Pancreas (tissue), 10 donors: Measurements from ENCODE around the gene UBASH3A. TPM values are rescaled to one million over a fixed set of nuclear protein-coding genes. Genes with fewer than 3 reads are reported as not detected.

Source experiments
- ATAC-seq, 4 donors: fragments of 200-7000 bp; cut with Tn5 transposase; one replicate each; pipeline versions ENCODE4 v1.8.0 to v1.9.1; 2020; ENCODE audit warnings: mild to moderate bottlenecking in 4 of 4, moderate library complexity in 4 of 4
- DNase-seq, 6 donors: peaks; one replicate each; pipeline ENCODE4 v3.0.0-alpha.2; 2020
- FAIRE-seq: peaks from 2 replicates; lab custom pipeline; 2012; peaks lifted over from hg19 to GRCh38; lab: Jason Lieb, UNC
- H3K27ac ChIP-seq, 4 donors: fragments of 200-600 bp; sonication (generic); 1 replicate in 3 of 4; 2 replicates in 1 of 4; pipeline versions ENCODE4 v1.5.0 to v1.8.0; 2020
- H3K27me3 ChIP-seq, 4 donors: fragments of 200-600 bp; one replicate each; pipeline ENCODE4 v1.8.0; 2021
- H3K36me3 ChIP-seq, 3 donors: fragments of 200-600 bp; sonication (generic) in 1 of 3; one replicate each; pipeline versions ENCODE4 v1.5.0 to v1.8.0; 2020 to 2021
- H3K4me1 ChIP-seq, 3 donors: fragments of 200-600 bp; one replicate each; pipeline ENCODE4 v1.8.0; 2021
- H3K4me3 ChIP-seq, 4 donors: fragments of 200-600 bp; sonication (generic) in 2 of 4; one replicate each; pipeline versions ENCODE4 v1.5.0 to v1.8.0; 2020 to 2021
- H3K9me3 ChIP-seq, 4 donors: fragments of 200-600 bp; one replicate each; pipeline ENCODE4 v1.8.0; 2021
- CTCF ChIP-seq, 4 donors: fragments of 200-600 bp; sonication (generic) in 3 of 4; IDR thresholded peaks; one replicate each; pipeline versions ENCODE4 v1.5.0 to v1.8.0; 2021; ENCODE audit warnings: antibody characterized with exemption in 4 of 4
- WGBS, 2 donors: extraction: QIAGEN DNeasy Blood & Tissue Kit; methylation state at CpG; one replicate each; pipeline ENCODE4 v1.1.7; 2013; 5-methylcytosine and 5-hydroxymethylcytosine counted together
- intact Hi-C, 3 donors: fragments of 100-400 bp; cut with DNase I; formaldehyde crosslinking; loops; one replicate each; pipeline versions ENCODE4 v1.11.1 to v1.14.2; 2022
- polyA plus RNA-seq, 2 donors: library from polyadenylated mRNA; stranded (reverse); fragments of 200-250 nt; gene quantifications; one replicate each; pipeline ENCODE4 v1.2.3, GENCODE V29; 2013
- total RNA-seq, 6 donors: library from RNA; stranded (reverse); fragmentation: NEBNext Ultra II Directional in 4 of 6; extraction: Animal tissue kit (Norgen Biotek cat#: 25700) in 4 of 6; gene quantifications; one replicate each; pipeline versions ENCODE4 v1.2.1 to v1.2.4, GENCODE V29; 2021 to 2023
- donor health status: healthy with polysubstance abuse.
- donor health status: DM: no; HTN: no; CAD: no; lungs with moderate emphysema.
- donor health status: DM: no; HTN: no; CAD: no.
- donor health status: control.
- donor health status: control.
- donor health status: Bipolar disorder and iron deficiency.
- donor health status: DM: yes; HTN: yes; CAD: no.
- donor health status: DM: no; HTN: no; CAD: no.
- donor health status: DM: no; HTN: no; CAD: no.
- donor health status: DM: yes; HTN: yes; CAD: no.

Gene UBASH3A
- total and polyA plus RNA-seq, 8 donors = 0.15 to 0.40 (median 0.32) TPM; not detected in 1

DNA sequence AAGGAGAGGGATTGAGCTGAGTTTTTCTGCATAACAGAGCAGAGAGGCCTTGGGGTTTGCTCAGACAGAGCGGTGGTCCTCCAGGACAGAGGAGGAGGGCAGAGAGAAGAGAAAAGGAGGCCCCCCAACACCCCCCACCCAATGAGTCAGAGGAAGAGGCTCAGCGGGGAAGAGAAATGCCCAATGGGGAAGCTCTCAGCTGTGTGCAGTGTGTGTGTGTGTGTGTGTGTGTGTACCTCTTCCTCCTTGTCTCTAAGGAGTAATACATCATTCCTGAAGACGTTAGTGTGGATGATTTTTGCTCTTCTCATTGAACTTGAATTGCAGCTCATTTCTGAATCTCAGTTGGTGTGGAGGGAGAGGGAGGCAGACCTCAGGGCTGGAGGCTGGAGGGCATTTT lies 16.5 kb upstream of the UBASH3A start:
- intact Hi-C loops = loop anchor here in 1 of 3 donors (10.0 kb wide), 1 partner anchor 62 kb away; no protein-coding TSS in a partner anchor
- Histone ChIP-seq H3K36me3 (no peaks in the 10 kb centered on the region), H3K27ac (no peak overlapping the region), H3K27me3 (no peaks in the 10 kb centered on the region), H3K4me3 (no peak overlapping the region), H3K4me1 (no peaks in the 10 kb centered on the region), H3K9me3 (no peaks in the 10 kb centered on the region)
- ATAC-seq (no peak), DNase-seq (peak in 1 of 6 donors; percentile 21), FAIRE-seq (no peak)
- 79 to 85% methylated on average over 3 of the region's 3 CpGs for WGBS, 2 donors
- TF ChIP-seq CTCF (IDR thresholded peaks at IDR 0.05) = no peak

GRCh38 chr21:42387843-42388340 lies 15.8 kb upstream of the UBASH3A start:
- 91 to 98% methylated on average over 6 of the region's 6 CpGs for WGBS, 2 donors
- H3K4me1 ChIP-seq = no peaks in the 10 kb centered on the region
- peak overlapping the region in 2 of 4 donors; percentile 68 to 81 for H3K27ac ChIP-seq
- DNase-seq = peak in 1 of 6 donors; percentile 20
- H3K36me3 ChIP-seq = no peaks in the 10 kb centered on the region
- TF ChIP-seq CTCF (IDR thresholded peaks at IDR 0.05) = no peak
- no peaks in the 10 kb centered on the region for H3K9me3 ChIP-seq
- no peak overlapping the region for H3K4me3 ChIP-seq
- ATAC-seq = no peak
- no peak for FAIRE-seq
- intact Hi-C loops = loop anchor here in 1 of 3 donors (10.0 kb wide), 1 partner anchor 63 kb away; no protein-coding TSS in a partner anchor
- no peaks in the 10 kb centered on the region for H3K27me3 ChIP-seq

GRCh38 chr21:42388740-42389448 lies 14.8 kb upstream of the UBASH3A start:
- Histone ChIP-seq H3K27ac (peak overlapping the region; percentile 58 to 81 (median 72)), H3K4me3 (peak overlapping the region in 2 of 4 donors; percentile 17 to 18)
- WGBS, 2 donors = 35 to 46% methylated on average over 20 of the region's 20 CpGs

DNA sequence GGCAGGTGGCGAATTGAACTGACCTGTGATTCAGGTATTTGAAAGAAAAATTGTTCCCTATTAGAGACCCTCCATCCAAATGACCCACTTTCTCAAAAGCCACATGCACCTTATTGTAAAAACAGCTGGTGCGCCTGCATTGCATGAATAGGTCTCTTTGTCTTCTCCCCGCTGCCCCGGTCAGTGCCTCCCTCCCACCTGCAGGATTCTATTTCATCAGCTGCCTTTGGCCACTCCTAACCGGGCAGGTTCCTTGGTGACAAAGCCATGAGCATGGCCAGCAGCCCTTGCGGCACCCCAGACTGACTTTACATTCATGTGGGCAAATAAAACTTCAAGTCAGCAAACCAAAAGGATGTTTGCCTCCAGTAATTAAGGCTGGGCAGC lies 14.3 kb upstream of the UBASH3A start:
- peak overlapping the region; percentile 58 to 81 (median 72) for H3K27ac ChIP-seq
- H3K27me3 ChIP-seq = no peaks in the 10 kb centered on the region
- H3K4me3 ChIP-seq = peak overlapping the region in 2 of 4 donors; percentile 17 to 18
- H3K36me3 ChIP-seq = no peaks in the 10 kb centered on the region
- H3K4me1 ChIP-seq = no peaks in the 10 kb centered on the region
- intact Hi-C loops = loop anchor here in 1 of 3 donors (10.0 kb wide), 1 partner anchor 65 kb away; no protein-coding TSS in a partner anchor
- FAIRE-seq = no peak
- DNase-seq = peak; percentile 51 to 79 (median 60)
- ATAC-seq = peak; percentile 81 to 89 (median 89)
- no peak for TF ChIP-seq CTCF (IDR thresholded peaks at IDR 0.05)
- WGBS, 2 donors = 22 to 50% methylated on average over 6 of the region's 6 CpGs
- H3K9me3 ChIP-seq = no peaks in the 10 kb centered on the region

More at GRCh38 chr21:42388740-42389448, 14.8 kb upstream of the UBASH3A start:
- no peak for FAIRE-seq
- Histone ChIP-seq H3K27me3 (no peaks in the 10 kb centered on the region), H3K4me1 (no peaks in the 10 kb centered on the region), H3K9me3 (no peaks in the 10 kb centered on the region), H3K36me3 (no peaks in the 10 kb centered on the region)
- DNase-seq = peak; percentile 48 to 68 (median 57)
- ATAC-seq = peak; percentile 74 to 81 (median 78)
- no peak for TF ChIP-seq CTCF (IDR thresholded peaks at IDR 0.05)
- intact Hi-C loops = loop anchor here in 1 of 3 donors (10.0 kb wide), 1 partner anchor 64 kb away; no protein-coding TSS in a partner anchor
